IMR-90 (cell line): ENCODE results near the gene PIAS1. TPM values are rescaled to one million over a fixed set of nuclear protein-coding genes. Genes with fewer than 3 reads are reported as not detected.

ENCODE experiments used
- ATAC-seq: fragments of 200-7000 bp; cut with Tn5 transposase; 2 replicates; pipeline ENCODE4 v1.9.1; 2020; ENCODE audit warnings: low read depth, mild to moderate bottlenecking, moderate library complexity
- BruUV-seq: library from RNA; stranded (reverse); fragments of 400-500 nt; replicated peaks from 2 replicates; lab custom pipeline; 2021; lab: Mats Ljungman, UMichigan
- CTCF ChIA-PET: fragments of 300-600 bp; formaldehyde crosslinking; extraction: SDS; loops from one replicate; lab custom pipeline; 2021; ENCODE audit warnings: antibody characterized with exemption; lab: Yijun Ruan, JAX
- POLR2A ChIA-PET: fragments of 300-600 bp; sonication (Branson Sonifier 250); formaldehyde crosslinking; loops from one replicate; lab custom pipeline; 2022; ENCODE audit warnings: antibody characterized with exemption; ENCODE audit not compliant: unreplicated experiment; lab: Charles Lee
- DNase-seq: peaks from one replicate; pipeline ENCODE4 v3.0.0; 2013
- H2AFZ ChIP-seq: replicated peaks from 2 replicates; pipeline ENCODE3; 2013; ENCODE audit warnings: low read length, mild to moderate bottlenecking; ENCODE audit not compliant: poor library complexity
- H2AK5ac ChIP-seq: 2 replicates; pipeline ENCODE4 v1.6.1; 2013; ENCODE audit warnings: low read depth, low read length, inconsistent platforms
- H2AK9ac ChIP-seq: replicated peaks from 2 replicates; pipeline ENCODE3; 2013; ENCODE audit warnings: mild to moderate bottlenecking, low read depth, low read length, moderate library complexity; ENCODE audit not compliant: poor library complexity
- H2BK120ac ChIP-seq: 2 replicates; pipeline ENCODE4 v1.6.1; 2013; ENCODE audit warnings: low read depth, low read length, inconsistent platforms
- H2BK15ac ChIP-seq: 3 replicates; pipeline ENCODE4 v1.6.1; 2013; ENCODE audit warnings: low read depth, low read length, inconsistent platforms
- H2BK20ac ChIP-seq: 2 replicates; pipeline ENCODE4 v1.6.1; 2013; ENCODE audit warnings: low read depth, mild to moderate bottlenecking, inconsistent platforms, low read length, moderate library complexity
- H2BK5ac ChIP-seq: 2 replicates; pipeline ENCODE4 v1.6.1; 2013; ENCODE audit warnings: mild to moderate bottlenecking, low read depth, low read length, inconsistent platforms; ENCODE audit not compliant: poor library complexity, severe bottlenecking
- H3K14ac ChIP-seq: replicated peaks from 2 replicates; pipeline ENCODE4 v1.6.1; 2013; ENCODE audit warnings: low read depth, low read length, inconsistent platforms
- H3K18ac ChIP-seq: 2 replicates; pipeline ENCODE4 v1.6.1; 2013; ENCODE audit warnings: low read depth, low read length, control low read depth
- H3K23ac ChIP-seq: 2 replicates; pipeline ENCODE4 v1.6.1; 2013; ENCODE audit warnings: low read depth, low read length, inconsistent platforms
- H3K27ac ChIP-seq: 2 replicates; pipeline ENCODE4 v1.5.1; 2013; ENCODE audit warnings: mild to moderate bottlenecking, control low read depth, low read length; ENCODE audit not compliant: insufficient read depth
- H3K27me3 ChIP-seq: 2 replicates; pipeline ENCODE4 v1.6.1; 2013; ENCODE audit warnings: low read length; ENCODE audit not compliant: control insufficient read depth, insufficient read depth
- H3K36me3 ChIP-seq: 2 replicates; pipeline ENCODE4 v1.6.1; 2013; ENCODE audit warnings: low read length, mixed read lengths; ENCODE audit not compliant: control insufficient read depth, insufficient read depth
- H3K4ac ChIP-seq: 2 replicates; pipeline ENCODE4 v1.6.1; 2013; ENCODE audit warnings: low read depth, low read length, inconsistent platforms
- H3K4me1 ChIP-seq: 2 replicates; pipeline ENCODE4 v1.6.1; 2013; ENCODE audit warnings: low read length, mixed read lengths; ENCODE audit not compliant: control insufficient read depth, insufficient read depth
- H3K4me2 ChIP-seq: 2 replicates; pipeline ENCODE4 v1.6.1; 2013; ENCODE audit warnings: low read depth, mild to moderate bottlenecking, control low read depth, low read length, moderate library complexity
- H3K4me3 ChIP-seq: 2 replicates; pipeline ENCODE4 v1.5.1; 2013; ENCODE audit warnings: low read depth, mild to moderate bottlenecking, control low read depth, low read length, moderate library complexity; ENCODE audit not compliant: insufficient read depth
- H3K56ac ChIP-seq: 2 replicates; pipeline ENCODE4 v1.6.1; 2013; ENCODE audit warnings: low read length, inconsistent platforms; ENCODE audit not compliant: insufficient read depth; ENCODE audit errors: extremely low read depth
- H3K79me1 ChIP-seq, 2 experiments: 2 replicates each; pipeline ENCODE4 v1.6.1; 2013; ENCODE audit warnings: low read length in 2 of 2, inconsistent platforms in 1 of 2, low read depth in 1 of 2
- H3K9ac ChIP-seq: 2 replicates; pipeline ENCODE4 v1.6.1; 2013; ENCODE audit warnings: low read depth, low read length, control low read depth
- H3K9me1 ChIP-seq: 2 replicates; pipeline ENCODE4 v1.6.1; 2013; ENCODE audit warnings: low read length, inconsistent platforms; ENCODE audit not compliant: insufficient read depth
- H3K9me3 ChIP-seq: 2 replicates; pipeline ENCODE4 v1.6.1; 2013; ENCODE audit warnings: low read length; ENCODE audit not compliant: control insufficient read depth, insufficient read depth
- H4K20me1 ChIP-seq: 2 replicates; pipeline ENCODE4 v1.6.1; 2013; ENCODE audit warnings: low read length, inconsistent platforms; ENCODE audit not compliant: insufficient read depth
- H4K5ac ChIP-seq: 2 replicates; pipeline ENCODE4 v1.6.1; 2013; ENCODE audit warnings: mild to moderate bottlenecking, low read depth, low read length, control low read depth
- H4K8ac ChIP-seq, 2 experiments: 2 replicates each; pipeline ENCODE4 v1.6.1; 2013; ENCODE audit warnings: low read depth in 2 of 2, low read length in 2 of 2, control low read depth in 1 of 2, inconsistent platforms in 1 of 2
- H4K91ac ChIP-seq: 2 replicates; pipeline ENCODE4 v1.6.1; 2013; ENCODE audit warnings: low read depth, low read length, inconsistent platforms; ENCODE audit not compliant: insufficient read depth
- FOS ChIP-seq: fragments of 150-350 bp; IDR thresholded peaks from 2 replicates; pipeline ENCODE4 v1.6.1; 2016; ENCODE audit warnings: low read depth, low read length
- WGBS, 2 experiments: methylation state at CpG; one replicate each; pipeline versions ENCODE4 v1.1.5 to v1.1.7; 2013; ENCODE audit warnings: missing lambda C conversion rate in 2 of 2; ENCODE audit not compliant: insufficient read length in 1 of 2; ENCODE audit errors: extremely low coverage in 2 of 2; 5-methylcytosine and 5-hydroxymethylcytosine counted together
- dilution Hi-C: fragments of 300-500 bp; cut with HindIII; formaldehyde crosslinking; loops from one replicate; pipeline ENCODE4 v1.14.3; 2018; ENCODE audit warnings: low sequenced_read_pairs; ENCODE audit not compliant: unreplicated experiment
- in situ Hi-C: fragments of 300-500 bp; cut with MboI; formaldehyde crosslinking; loops from 3 replicates; pipeline ENCODE4 v1.14.3; 2019; ENCODE audit warnings: low sequenced_read_pairs, inconsistent platforms, mixed read lengths
- intact Hi-C: fragments of 100-400 bp; cut with micrococcal nuclease; formaldehyde crosslinking; loops from 2 replicates; pipeline ENCODE4 v1.10.0; 2022
- polyA plus RNA-seq, 3 experiments: library from polyadenylated mRNA; depleted of rRNA; stranded (reverse); fragments of >200 nt; gene quantifications; 2 replicates each; pipeline ENCODE4 v1.2.3, GENCODE V29; 2012; ENCODE audit warnings: low replicate concordance in 1 of 3
- total RNA-seq: library from RNA; depleted of rRNA; stranded (reverse); fragments of >200 nt; gene quantifications from 2 replicates; pipeline ENCODE4 v1.2.3, GENCODE V29; 2012

The PIAS1 gene
- total and polyA plus RNA-seq, 2 of the 4 experiments (the other 2 are of a cell fraction) = 20.0 to 63.6 TPM

- no peak overlapping the region for H4K5ac ChIP-seq
- intact Hi-C loops = no loop called here
- peaks cover 7% of the 10 kb centered on the region; the same call in 1 of the 2 replicates for H4K20me1 ChIP-seq
- TF ChIP-seq FOS = no peak
- H3K4me1 ChIP-seq = peaks cover 2% of the 10 kb centered on the region; the same call in 1 of the 2 replicates
- no peak overlapping the region for H3K4ac ChIP-seq
- no peak overlapping the region for H3K4me3 ChIP-seq
- H4K91ac ChIP-seq = no peak overlapping the region
- peaks cover 6% of the 10 kb centered on the region for H3K36me3 ChIP-seq
- no peak overlapping the region for H3K9ac ChIP-seq
- no peak overlapping the region for H2BK5ac ChIP-seq
- no peak overlapping the region for H3K4me2 ChIP-seq
- ATAC-seq (no peak), DNase-seq (no peak)
- H3K23ac ChIP-seq = no peak overlapping the region
- no peak overlapping the region for H2AFZ ChIP-seq
- in situ Hi-C loops = no loop called here
- no peak overlapping the region for H2AK9ac ChIP-seq
- H2BK120ac ChIP-seq = no peak overlapping the region
- H3K27ac ChIP-seq = no peak overlapping the region
- WGBS, 2 experiments = no CpG with 5 or more reads among the region's 1 CpG
- no peak overlapping the region for H2BK20ac ChIP-seq
- H3K9me1 ChIP-seq = no peaks in the 10 kb centered on the region; the same call in 1 of the 2 replicates
- no peaks in the 10 kb centered on the region for H3K27me3 ChIP-seq
- CTCF ChIA-PET = interaction anchor here (0.7 kb wide), 1 partner anchor 10 kb away, joined by 3 read pairs; no protein-coding TSS in a partner anchor
- H3K9me3 ChIP-seq = no peaks in the 10 kb centered on the region
- peaks cover 3 to 35% of the 10 kb centered on the region in 2 experiments for H3K79me1 ChIP-seq
- no peak overlapping the region for H2BK15ac ChIP-seq
- H3K56ac ChIP-seq = no peak overlapping the region
- no peak overlapping the region for H2AK5ac ChIP-seq
- no TSS peak for BruUV-seq
- no peak overlapping the region for H4K8ac ChIP-seq
- no peak overlapping the region for H3K14ac ChIP-seq
- no peak overlapping the region for H3K18ac ChIP-seq
- dilution Hi-C loops = no loop called here
- POLR2A ChIA-PET = no interaction called here
Observed at GRCh38 chr15:68143785-68144184, 89.7 kb downstream of the PIAS1 start.
